ENCODE results near the gene BEGAIN.

The BEGAIN gene

GRCh38 chr14:100593751-100594624, 6.8 kb upstream of the BEGAIN start:
- Mint-ChIP-seq H3K27me3 (peaks cover 67% of the 10 kb centered on the region), H3K4me1 (no peaks in the 10 kb centered on the region), H3K4me3 (no peak overlapping the region), H3K27ac (no peak overlapping the region), H3K36me3 (no peaks in the 10 kb centered on the region), H3K9me3 (no peaks in the 10 kb centered on the region)
- no peak for ATAC-seq

GRCh38 chr14:100592972-100593371, 5.8 kb upstream of the BEGAIN start:
- Mint-ChIP-seq H3K27ac (no peak overlapping the region), H3K27me3 (peaks cover 67% of the 10 kb centered on the region), H3K4me1 (no peaks in the 10 kb centered on the region), H3K4me3 (no peak overlapping the region), H3K9me3 (no peaks in the 10 kb centered on the region), H3K36me3 (no peaks in the 10 kb centered on the region)
- ATAC-seq = peak; percentile 34

GRCh38 chr14:100592461-100592891, 5.3 kb upstream of the BEGAIN start:
- ATAC-seq = no peak
- Mint-ChIP-seq H3K36me3 (no peaks in the 10 kb centered on the region), H3K27me3 (peaks cover 66% of the 10 kb centered on the region), H3K4me1 (no peaks in the 10 kb centered on the region), H3K9me3 (no peaks in the 10 kb centered on the region), H3K27ac (no peak overlapping the region), H3K4me3 (no peak overlapping the region)

GRCh38 chr14:100591453-100592371, 4.5 kb upstream of the BEGAIN start:
- Mint-ChIP-seq H3K27ac (no peak overlapping the region), H3K9me3 (no peaks in the 10 kb centered on the region), H3K4me3 (no peak overlapping the region), H3K36me3 (no peaks in the 10 kb centered on the region), H3K27me3 (peaks cover 64% of the 10 kb centered on the region), H3K4me1 (no peaks in the 10 kb centered on the region)
- no peak for ATAC-seq

GRCh38 chr14:100590726-100591452, 3.7 kb upstream of the BEGAIN start:
- Mint-ChIP-seq H3K9me3 (no peaks in the 10 kb centered on the region), H3K27me3 (peaks cover 66% of the 10 kb centered on the region), H3K4me1 (no peaks in the 10 kb centered on the region), H3K36me3 (no peaks in the 10 kb centered on the region), H3K27ac (no peak overlapping the region), H3K4me3 (no peak overlapping the region)
- no peak for ATAC-seq

GRCh38 chr14:100589760-100590469, 2.7 kb upstream of the BEGAIN start:
- Mint-ChIP-seq H3K9me3 (no peaks in the 10 kb centered on the region), H3K27ac (no peak overlapping the region), H3K4me3 (no peak overlapping the region), H3K27me3 (peaks cover 74% of the 10 kb centered on the region), H3K4me1 (no peaks in the 10 kb centered on the region), H3K36me3 (no peaks in the 10 kb centered on the region)
- no peak for ATAC-seq

GRCh38 chr14:100589071-100589759, 2.0 kb upstream of the BEGAIN start:
- H3K27ac Mint-ChIP-seq = no peak overlapping the region
- peaks cover 74% of the 10 kb centered on the region for H3K27me3 Mint-ChIP-seq
- H3K36me3 Mint-ChIP-seq = no peaks in the 10 kb centered on the region
- H3K4me3 Mint-ChIP-seq = no peak overlapping the region
- no peaks in the 10 kb centered on the region for H3K4me1 Mint-ChIP-seq
- H3K9me3 Mint-ChIP-seq = no peaks in the 10 kb centered on the region
- no peak for ATAC-seq

DNA sequence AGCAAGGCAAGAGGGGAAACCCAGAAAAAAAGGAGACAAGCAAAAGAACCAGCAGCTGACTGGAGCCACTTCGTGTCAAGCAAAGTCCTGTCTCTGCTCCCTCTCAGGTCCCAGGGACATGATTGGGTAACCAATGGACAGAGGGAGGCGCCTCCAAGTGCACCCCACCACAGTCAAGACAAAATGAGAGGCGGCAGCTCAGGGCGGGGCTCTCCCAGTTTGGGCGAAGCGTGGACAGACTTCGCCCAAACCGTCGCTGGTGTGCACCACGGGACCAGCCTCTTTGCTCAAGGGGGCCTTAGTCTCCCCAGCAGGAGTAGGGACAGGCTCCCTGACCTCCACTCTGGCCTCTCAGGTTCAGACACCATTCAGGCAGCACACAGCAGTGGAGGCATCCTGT, 1.5 kb upstream of the BEGAIN start:
- Mint-ChIP-seq H3K4me3 (no peak overlapping the region), H3K27me3 (peaks cover 73% of the 10 kb centered on the region), H3K27ac (no peak overlapping the region), H3K4me1 (no peaks in the 10 kb centered on the region), H3K9me3 (no peaks in the 10 kb centered on the region), H3K36me3 (no peaks in the 10 kb centered on the region)
- no peak for ATAC-seq

DNA sequence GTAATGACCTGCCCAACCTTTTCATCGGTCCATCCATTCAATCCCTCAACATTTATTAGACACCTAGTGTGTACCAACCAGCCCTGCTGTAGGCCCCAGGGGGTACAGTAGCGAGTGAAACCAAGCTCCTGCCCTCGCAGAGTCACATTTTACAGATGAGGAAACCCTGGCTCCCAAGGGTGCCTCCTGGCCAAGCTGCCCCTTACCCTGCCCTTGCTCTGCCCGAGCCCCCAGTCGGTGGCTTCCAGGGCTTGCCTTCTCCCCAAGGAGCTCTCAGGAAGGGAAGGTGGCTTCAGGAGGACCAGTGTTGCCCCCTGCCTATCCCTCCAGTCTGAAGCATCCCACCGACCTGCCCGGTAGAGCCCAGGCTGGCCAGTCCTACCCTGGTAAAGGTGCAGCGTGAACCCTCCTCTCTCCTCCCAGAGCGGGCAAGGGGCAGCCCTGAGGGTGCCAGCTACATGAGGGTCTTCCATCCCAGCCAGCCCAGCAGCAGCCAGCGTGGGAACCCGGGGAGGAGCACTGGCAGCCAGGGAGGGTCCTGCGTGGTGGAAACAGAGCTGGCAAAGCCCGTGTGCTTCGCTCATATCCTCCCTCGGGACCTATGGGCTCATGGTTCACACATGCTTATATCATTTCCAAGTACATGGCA, 670 bp upstream of the BEGAIN start:
- Mint-ChIP-seq H3K36me3 (no peaks in the 10 kb centered on the region), H3K4me1 (no peaks in the 10 kb centered on the region), H3K4me3 (peak overlapping the region; percentile 28), H3K9me3 (peaks cover 4% of the 10 kb centered on the region), H3K27ac (no peak overlapping the region), H3K27me3 (peaks cover 65% of the 10 kb centered on the region)
- no peak for ATAC-seq

DNA sequence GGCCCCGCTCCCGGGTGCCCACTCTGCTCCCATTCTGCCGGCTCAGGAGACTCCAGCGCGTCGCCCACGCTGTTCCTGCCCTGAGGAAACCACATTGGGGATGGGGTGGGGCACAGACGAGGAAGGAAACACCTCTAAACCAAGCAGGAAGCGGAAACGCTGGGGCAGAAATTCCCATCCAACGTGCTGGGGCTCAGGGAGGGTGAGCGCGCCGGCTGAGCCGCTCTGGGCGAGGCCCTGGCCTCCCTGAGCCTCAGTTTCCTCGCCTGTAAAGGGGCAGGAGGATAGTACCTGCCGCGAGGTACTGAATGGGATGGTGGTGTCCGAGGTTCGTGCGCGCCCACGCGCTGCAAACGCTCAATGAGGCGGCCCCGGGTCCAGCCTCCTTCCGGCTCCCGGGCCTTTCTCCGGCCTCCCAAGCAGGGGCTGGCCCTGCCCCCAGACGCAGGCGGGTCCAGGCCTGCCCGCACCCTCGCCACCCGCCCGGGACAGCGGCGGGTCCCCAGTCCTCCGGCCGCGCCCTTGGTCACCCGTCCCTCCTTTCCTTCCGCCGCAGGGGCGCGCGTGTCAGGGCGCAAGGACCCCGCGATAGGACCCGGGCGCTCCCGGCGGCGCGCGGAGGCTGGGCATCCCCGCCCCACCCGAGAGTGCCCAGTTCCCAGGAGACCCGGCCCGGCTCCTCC, 673 bp downstream of the BEGAIN start:
- Mint-ChIP-seq H3K9me3 (peaks cover 4% of the 10 kb centered on the region), H3K27ac (no peak overlapping the region)

DNA sequence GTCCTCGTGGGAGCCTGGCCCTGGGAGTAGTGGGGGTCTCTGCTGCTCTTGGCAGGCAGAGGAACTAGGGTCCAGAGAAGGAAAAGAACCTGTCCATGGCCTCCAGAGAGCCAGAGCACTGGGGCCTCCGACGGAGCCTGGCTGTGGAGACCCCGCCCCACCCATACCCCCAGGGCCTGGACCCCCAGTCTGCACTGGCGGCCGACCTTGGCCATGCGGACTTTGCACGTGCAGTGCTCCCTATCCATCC, 1.1 kb downstream of the BEGAIN start:
- no peak overlapping the region for H3K27ac Mint-ChIP-seq
- H3K9me3 Mint-ChIP-seq = peaks cover 4% of the 10 kb centered on the region
- H3K4me3 Mint-ChIP-seq = no peak overlapping the region

More for the DNA sequence above, 673 bp downstream of the BEGAIN start:
- H3K36me3 Mint-ChIP-seq = no peaks in the 10 kb centered on the region
- H3K4me3 Mint-ChIP-seq = no peak overlapping the region
- ATAC-seq = no peak
- peaks cover 52% of the 10 kb centered on the region for H3K27me3 Mint-ChIP-seq
- H3K4me1 Mint-ChIP-seq = no peaks in the 10 kb centered on the region

GRCh38 chr14:100585448-100586152, 1.6 kb downstream of the BEGAIN start:
- no peak for ATAC-seq
- Mint-ChIP-seq H3K4me3 (no peak overlapping the region), H3K36me3 (no peaks in the 10 kb centered on the region)

More for the DNA sequence above, 1.1 kb downstream of the BEGAIN start:
- no peak for ATAC-seq
- Mint-ChIP-seq H3K36me3 (no peaks in the 10 kb centered on the region), H3K27me3 (peaks cover 47% of the 10 kb centered on the region), H3K4me1 (no peaks in the 10 kb centered on the region)

More at GRCh38 chr14:100585448-100586152, 1.6 kb downstream of the BEGAIN start:
- Mint-ChIP-seq H3K4me1 (no peaks in the 10 kb centered on the region), H3K27me3 (peaks cover 42% of the 10 kb centered on the region), H3K9me3 (peaks cover 4% of the 10 kb centered on the region), H3K27ac (no peak overlapping the region)
